ENCODE results near the gene TIAM2.

DNA sequence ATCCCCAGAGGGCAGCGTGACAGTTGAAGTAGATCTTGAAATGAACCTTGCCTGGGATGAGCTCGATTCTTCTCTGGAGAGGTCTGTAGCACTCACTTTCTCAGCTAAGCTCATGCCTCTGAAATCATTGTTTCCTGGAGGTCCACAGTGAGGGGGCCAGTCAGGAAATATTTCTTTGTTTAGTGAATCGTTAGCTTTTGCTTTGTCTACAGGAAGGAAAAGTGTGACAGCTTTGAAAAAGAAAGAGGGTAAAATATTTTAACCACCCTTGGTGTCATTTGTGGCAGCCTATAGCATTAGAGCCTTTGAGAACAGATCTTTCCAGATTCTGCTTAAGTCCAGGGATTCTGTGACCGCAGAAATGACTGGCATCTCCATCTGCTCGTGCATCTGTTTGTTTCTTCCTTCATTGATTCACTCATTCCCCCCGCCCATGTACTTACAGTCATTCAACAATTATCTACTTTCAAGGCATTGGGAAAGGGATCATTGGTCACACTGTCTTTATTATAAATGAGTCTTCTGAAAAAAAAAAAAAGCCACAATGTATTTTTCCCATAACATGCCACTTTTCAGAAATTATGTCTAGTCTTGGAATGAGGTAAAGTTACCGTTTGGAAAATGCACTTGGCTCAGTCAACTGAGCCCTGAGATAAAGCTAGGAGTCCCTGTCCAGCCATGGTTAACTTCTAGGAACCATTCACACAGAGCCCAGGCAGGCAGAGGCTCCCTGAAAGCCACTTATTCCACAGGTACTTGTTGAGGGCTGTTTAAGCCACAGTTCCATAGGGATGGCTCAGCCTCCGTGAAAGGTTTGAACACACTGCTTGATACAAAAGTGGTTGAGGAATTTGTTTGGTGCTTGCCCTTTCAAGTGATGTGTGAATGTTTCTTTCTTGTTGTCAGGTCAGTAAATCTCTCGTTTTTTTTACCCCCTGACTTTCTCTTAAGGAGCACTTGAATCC, 86.0 kb downstream of the TIAM2 start:
- TF ChIP-seq EP300 (IDR thresholded peaks at IDR 0.05) = no peak
- TF ChIP-seq, protein P1, sequence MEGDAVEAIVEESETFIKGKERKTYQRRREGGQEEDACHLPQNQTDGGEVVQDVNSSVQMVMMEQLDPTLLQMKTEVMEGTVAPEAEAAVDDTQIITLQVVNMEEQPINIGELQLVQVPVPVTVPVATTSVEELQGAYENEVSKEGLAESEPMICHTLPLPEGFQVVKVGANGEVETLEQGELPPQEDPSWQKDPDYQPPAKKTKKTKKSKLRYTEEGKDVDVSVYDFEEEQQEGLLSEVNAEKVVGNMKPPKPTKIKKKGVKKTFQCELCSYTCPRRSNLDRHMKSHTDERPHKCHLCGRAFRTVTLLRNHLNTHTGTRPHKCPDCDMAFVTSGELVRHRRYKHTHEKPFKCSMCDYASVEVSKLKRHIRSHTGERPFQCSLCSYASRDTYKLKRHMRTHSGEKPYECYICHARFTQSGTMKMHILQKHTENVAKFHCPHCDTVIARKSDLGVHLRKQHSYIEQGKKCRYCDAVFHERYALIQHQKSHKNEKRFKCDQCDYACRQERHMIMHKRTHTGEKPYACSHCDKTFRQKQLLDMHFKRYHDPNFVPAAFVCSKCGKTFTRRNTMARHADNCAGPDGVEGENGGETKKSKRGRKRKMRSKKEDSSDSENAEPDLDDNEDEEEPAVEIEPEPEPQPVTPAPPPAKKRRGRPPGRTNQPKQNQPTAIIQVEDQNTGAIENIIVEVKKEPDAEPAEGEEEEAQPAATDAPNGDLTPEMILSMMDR (IDR thresholded peaks at IDR 0.05) = no peak
- no peak for TF ChIP-seq POLR2A (IDR thresholded peaks at IDR 0.05)
- TF ChIP-seq POLR2AphosphoS5 (IDR thresholded peaks at IDR 0.05) = no peak
